Loucy (cell line): ENCODE measurements around the gene CYB561A3.
"Not testable (repeated sequence)": the region's sequence is repeated elsewhere in the genome, so short reads cannot be mapped to it uniquely, and the experiment has no call there.

Experiments used
- H2AFZ ChIP-seq: fragments of 200-600 bp; sonication (generic); 2 replicates; pipeline ENCODE4 v1.6.0; 2016; ENCODE audit warnings: antibody characterized with exemption, mild to moderate bottlenecking, low read length, moderate library complexity
- H3F3A ChIP-seq: fragments of 200-600 bp; 2 replicates; pipeline ENCODE4 v1.6.0; 2016; ENCODE audit warnings: antibody characterized with exemption, low read depth, mild to moderate bottlenecking
- H3K27me3 ChIP-seq: fragments of 200-600 bp; sonication (generic); 2 replicates; pipeline ENCODE4 v1.6.1; 2014; ENCODE audit warnings: low read length, mild to moderate bottlenecking; ENCODE audit not compliant: insufficient read depth, poor library complexity, severe bottlenecking
- H3K36me3 ChIP-seq: fragments of 200-600 bp; sonication (generic); 2 replicates; pipeline ENCODE4 v1.6.1; 2016; ENCODE audit warnings: low read length; ENCODE audit not compliant: insufficient read depth
- H3K4me1 ChIP-seq: fragments of 200-600 bp; sonication (generic); 2 replicates; pipeline ENCODE4 v1.5.1; 2014; ENCODE audit warnings: low read length, mild to moderate bottlenecking; ENCODE audit not compliant: insufficient read depth, poor library complexity, severe bottlenecking
- H3K4me2 ChIP-seq: fragments of 200-600 bp; sonication (generic); 2 replicates; pipeline ENCODE4 v1.6.0; 2014; ENCODE audit warnings: antibody characterized with exemption, low read length, low read depth, mild to moderate bottlenecking; ENCODE audit not compliant: poor library complexity, severe bottlenecking
- H3K4me3 ChIP-seq: fragments of 200-600 bp; sonication (generic); 2 replicates; pipeline ENCODE4 v1.5.1; 2014; ENCODE audit warnings: low read length, mild to moderate bottlenecking, mixed read lengths; ENCODE audit not compliant: poor library complexity, severe bottlenecking
- H3K79me2 ChIP-seq: fragments of 200-600 bp; sonication (generic); 2 replicates; pipeline ENCODE4 v1.6.1; 2014; ENCODE audit warnings: low read length; ENCODE audit not compliant: insufficient read depth
- H3K9ac ChIP-seq: fragments of 200-600 bp; sonication (generic); 2 replicates; pipeline ENCODE4 v1.6.0; 2014; ENCODE audit warnings: mild to moderate bottlenecking, low read depth, low read length, moderate library complexity; ENCODE audit not compliant: poor library complexity, severe bottlenecking
- H3K9me2 ChIP-seq: fragments of 200-600 bp; sonication (generic); replicated peaks from 2 replicates; pipeline ENCODE4 v1.6.1; 2016; ENCODE audit warnings: low read depth, low read length, mixed read lengths
- H3K9me3 ChIP-seq: fragments of 200-600 bp; sonication (generic); 2 replicates; pipeline ENCODE4 v1.6.1; 2014; ENCODE audit warnings: mild to moderate bottlenecking, antibody characterized with exemption, low read length, low read depth; ENCODE audit not compliant: insufficient read depth
- H4K20me1 ChIP-seq: fragments of 200-600 bp; sonication (generic); 2 replicates; pipeline ENCODE4 v1.6.0; 2014; ENCODE audit warnings: antibody characterized with exemption, low read length, mild to moderate bottlenecking; ENCODE audit not compliant: insufficient read depth, poor library complexity, severe bottlenecking
- EZH2phosphoT487 ChIP-seq: fragments of 200-600 bp; IDR thresholded peaks from 2 replicates; pipeline ENCODE4 v1.6.1; 2018; ENCODE audit warnings: antibody characterized with exemption, mild to moderate bottlenecking, moderate library complexity, borderline replicate concordance
- TF ChIP-seq, protein P1 (sequence below): fragments of 200-600 bp; sonication (generic); conservative IDR thresholded peaks from 2 replicates; pipeline ENCODE4 v1.5.1; 2014; ENCODE audit warnings: mild to moderate bottlenecking, antibody characterized with exemption, low read length

Gene CYB561A3

DNA sequence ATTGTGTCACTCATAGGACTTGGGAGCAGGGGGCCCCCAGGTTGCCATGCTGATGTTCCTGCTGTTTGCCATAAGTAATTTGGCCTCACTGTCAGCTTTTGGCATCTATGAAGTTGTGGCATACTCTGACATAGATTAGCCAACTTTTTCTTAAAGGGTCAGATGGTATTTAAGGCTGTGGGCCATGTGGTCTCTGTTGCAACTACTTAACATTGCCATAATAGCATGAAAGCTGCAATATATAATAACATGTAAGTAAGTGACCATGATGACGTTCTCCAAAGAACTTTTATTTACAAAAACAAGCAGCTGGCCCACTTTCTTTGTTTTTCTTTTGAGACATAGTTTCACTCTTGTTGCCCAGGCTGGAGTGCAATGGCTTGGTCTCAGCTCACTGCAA, 28.5 kb upstream of the CYB561A3 start:
- H2AFZ ChIP-seq = no peak overlapping the region

DNA sequence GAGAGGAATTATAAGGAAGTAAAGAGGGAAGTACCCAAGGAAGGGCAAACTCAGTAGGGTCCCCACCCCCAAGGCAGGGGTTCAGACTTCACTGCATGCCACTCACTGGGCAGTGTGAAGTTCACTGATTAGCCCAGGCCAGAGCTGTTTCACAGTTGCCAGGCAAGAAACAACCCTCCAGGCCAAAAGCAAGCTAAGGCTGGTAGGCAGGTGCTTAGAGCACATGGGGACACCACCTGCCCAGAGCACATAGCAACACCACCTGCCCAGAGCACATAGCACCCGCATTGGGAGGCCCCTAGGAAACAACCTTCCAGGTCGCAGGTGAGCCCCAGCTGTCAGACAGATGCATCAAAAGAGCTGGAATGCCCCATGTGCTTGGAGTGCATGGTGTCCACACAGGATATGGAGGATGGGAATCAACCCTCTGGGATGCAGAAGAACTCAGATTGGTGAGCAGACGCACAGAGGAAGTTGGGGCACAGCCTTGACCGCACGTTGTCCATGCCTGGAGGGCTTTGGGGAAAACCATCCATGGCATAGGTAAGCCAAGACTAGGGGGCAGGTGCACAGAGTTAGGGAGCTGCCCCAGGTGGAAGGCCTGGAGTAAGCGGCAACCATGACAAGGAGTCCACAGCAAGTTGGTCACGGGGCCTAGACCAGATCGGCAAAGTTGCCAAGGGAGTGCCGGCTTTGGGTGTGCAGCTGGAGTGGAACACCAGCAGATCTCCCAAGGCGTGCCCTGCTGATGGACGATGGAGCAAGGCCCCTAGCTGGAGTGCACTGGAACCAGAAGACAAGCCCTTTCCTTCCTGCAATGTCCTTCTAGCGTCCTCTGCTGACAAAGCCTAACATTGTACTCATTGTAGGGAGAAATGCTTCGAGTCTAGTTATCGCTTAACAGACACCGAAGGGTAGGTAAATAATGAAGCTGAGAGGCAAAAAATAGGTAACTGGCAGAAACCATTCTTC, 22.9 kb upstream of the CYB561A3 start:
- no peak overlapping the region for H3K4me2 ChIP-seq
- H3K9ac ChIP-seq = no peak overlapping the region
- no peaks in the 10 kb centered on the region for H3K9me2 ChIP-seq
- H3K36me3 ChIP-seq = no peaks in the 10 kb centered on the region
- no peak overlapping the region for H3K4me3 ChIP-seq
- no peaks in the 10 kb centered on the region for H3F3A ChIP-seq
- TF ChIP-seq, protein P1, sequence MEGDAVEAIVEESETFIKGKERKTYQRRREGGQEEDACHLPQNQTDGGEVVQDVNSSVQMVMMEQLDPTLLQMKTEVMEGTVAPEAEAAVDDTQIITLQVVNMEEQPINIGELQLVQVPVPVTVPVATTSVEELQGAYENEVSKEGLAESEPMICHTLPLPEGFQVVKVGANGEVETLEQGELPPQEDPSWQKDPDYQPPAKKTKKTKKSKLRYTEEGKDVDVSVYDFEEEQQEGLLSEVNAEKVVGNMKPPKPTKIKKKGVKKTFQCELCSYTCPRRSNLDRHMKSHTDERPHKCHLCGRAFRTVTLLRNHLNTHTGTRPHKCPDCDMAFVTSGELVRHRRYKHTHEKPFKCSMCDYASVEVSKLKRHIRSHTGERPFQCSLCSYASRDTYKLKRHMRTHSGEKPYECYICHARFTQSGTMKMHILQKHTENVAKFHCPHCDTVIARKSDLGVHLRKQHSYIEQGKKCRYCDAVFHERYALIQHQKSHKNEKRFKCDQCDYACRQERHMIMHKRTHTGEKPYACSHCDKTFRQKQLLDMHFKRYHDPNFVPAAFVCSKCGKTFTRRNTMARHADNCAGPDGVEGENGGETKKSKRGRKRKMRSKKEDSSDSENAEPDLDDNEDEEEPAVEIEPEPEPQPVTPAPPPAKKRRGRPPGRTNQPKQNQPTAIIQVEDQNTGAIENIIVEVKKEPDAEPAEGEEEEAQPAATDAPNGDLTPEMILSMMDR = no peak; the same call in 1 of the 2 replicates
- no peaks in the 10 kb centered on the region for H3K4me1 ChIP-seq
- no peaks in the 10 kb centered on the region for H4K20me1 ChIP-seq
- no peaks in the 10 kb centered on the region for H3K27me3 ChIP-seq
- H3K9me3 ChIP-seq = no peaks in the 10 kb centered on the region
- no peaks in the 10 kb centered on the region for H3K79me2 ChIP-seq
- 0 out of 2 replicates have a peak overlapping the region, but pooled peaks have one; percentile 48 for H2AFZ ChIP-seq

More for the DNA sequence above, 28.5 kb upstream of the CYB561A3 start:
- Histone ChIP-seq H3K4me2 (no peak overlapping the region), H3K9me3 (no peaks in the 10 kb centered on the region), H3K4me3 (no peak overlapping the region), H3K9me2 (no peaks in the 10 kb centered on the region), H3K36me3 (no peaks in the 10 kb centered on the region), H3K27me3 (no peaks in the 10 kb centered on the region), H3K9ac (no peak overlapping the region), H4K20me1 (no peaks in the 10 kb centered on the region), H3K4me1 (peaks cover 12% of the 10 kb centered on the region), H3K79me2 (peaks cover 20% of the 10 kb centered on the region), H3F3A (no peaks in the 10 kb centered on the region)
- TF ChIP-seq, protein P1 = no peak
- TF ChIP-seq EZH2phosphoT487 = no peak

DNA sequence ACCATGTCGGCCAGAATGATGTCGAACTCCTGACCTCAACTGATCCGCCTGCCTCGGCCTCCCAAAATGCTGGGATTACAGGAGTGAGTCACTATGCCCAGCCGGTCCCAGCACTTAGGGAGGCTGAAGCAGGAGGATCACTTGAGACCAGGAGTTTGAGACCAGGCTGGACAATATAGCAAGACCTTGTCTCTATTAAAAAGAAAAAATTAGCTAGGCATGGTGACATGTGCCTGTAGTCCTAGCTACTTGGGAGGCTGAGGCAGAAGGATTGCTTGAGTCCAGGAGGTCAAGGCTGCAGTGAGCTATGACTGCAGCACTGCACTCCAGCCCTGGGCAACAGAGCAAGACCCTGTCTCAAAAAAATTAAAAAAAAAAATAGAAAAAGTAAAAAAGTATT, 22.2 kb upstream of the CYB561A3 start:
- H2AFZ ChIP-seq, H3K27me3 ChIP-seq, H3K36me3 ChIP-seq, H4K20me1 ChIP-seq, H3K4me3 ChIP-seq, H3F3A ChIP-seq, H3K79me2 ChIP-seq, H3K9me3 ChIP-seq, H3K4me1 ChIP-seq, H3K9me2 ChIP-seq, H3K9ac ChIP-seq, H3K4me2 ChIP-seq: not testable (repeated sequence)

DNA sequence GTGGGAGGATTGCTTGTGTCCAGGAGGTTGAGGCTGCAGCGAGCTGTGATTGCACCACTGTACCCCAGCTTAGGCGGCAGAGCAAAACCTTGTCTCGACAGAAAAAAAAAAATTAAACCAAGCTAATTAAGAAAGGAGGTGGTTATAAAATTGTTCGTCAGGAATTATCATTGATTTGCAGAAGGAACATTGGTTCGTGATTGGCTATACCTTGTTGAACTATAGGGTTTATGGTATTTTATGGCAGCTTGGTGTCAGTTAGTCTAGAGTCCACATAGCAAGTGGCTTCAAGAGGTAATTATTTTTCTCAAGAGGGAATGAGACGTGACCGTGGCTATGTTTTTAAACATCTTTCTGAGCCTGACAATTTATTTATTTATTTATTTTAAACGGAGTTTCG, 19.2 kb upstream of the CYB561A3 start:
- H3K9ac ChIP-seq = no peak overlapping the region
- H3K9me2 ChIP-seq = no peaks in the 10 kb centered on the region
- no peaks in the 10 kb centered on the region for H3K79me2 ChIP-seq
- H3K4me2 ChIP-seq = no peak overlapping the region
- TF ChIP-seq, protein P1 = no peak
- no peak for TF ChIP-seq EZH2phosphoT487
- no peaks in the 10 kb centered on the region for H3F3A ChIP-seq
- no peaks in the 10 kb centered on the region for H3K4me1 ChIP-seq
- no peak overlapping the region for H2AFZ ChIP-seq
- H3K9me3 ChIP-seq = no peaks in the 10 kb centered on the region
- no peaks in the 10 kb centered on the region for H4K20me1 ChIP-seq
- H3K27me3 ChIP-seq = no peaks in the 10 kb centered on the region
- no peaks in the 10 kb centered on the region for H3K36me3 ChIP-seq
- no peak overlapping the region for H3K4me3 ChIP-seq
